A549 (cell line): ENCODE measurements around the gene IGLON5. TPM values are rescaled to one million over a fixed set of nuclear protein-coding genes. Genes with fewer than 3 reads are reported as not detected.

Experiments used
- ATAC-seq, 2 experiments: fragments of 200-7000 bp in 1 of 2; fragments of >200 bp in 1 of 2; cut with Nextera tagmentation in 1 of 2; cut with Tn5 transposase in 1 of 2; 3 replicates each; pipeline versions ENCODE4 v1.8.0 to v1.9.1; 2018 to 2020; ENCODE audit warnings: mild to moderate bottlenecking in 1 of 2, moderate library complexity in 1 of 2
- CTCF ChIA-PET: fragments of 300-600 bp; sonication (Branson Sonifier 250); formaldehyde crosslinking; extraction: SDS; loops from one replicate; lab custom pipeline; 2021; ENCODE audit warnings: antibody characterized with exemption, inconsistent platforms; lab: Yijun Ruan, JAX
- POLR2A ChIA-PET: fragments of 350-600 bp; formaldehyde crosslinking; extraction: SDS; loops from one replicate; lab custom pipeline; 2021; ENCODE audit warnings: antibody characterized with exemption, inconsistent platforms; lab: Yijun Ruan, JAX
- DNase-seq, 2 experiments: peaks; one replicate each; pipeline versions ENCODE4 v3.0.0 to v3.0.0-alpha.2; 2011 to 2016; ENCODE audit warnings: low read depth in 1 of 2, low spot score in 1 of 2
- FAIRE-seq: peaks from 2 replicates; lab custom pipeline; 2011; peaks lifted over from hg19 to GRCh38; lab: Jason Lieb, UNC
- H3K27ac ChIP-seq, 2 experiments: fragments of >200 bp; sonication (Bioruptor Twin); formaldehyde crosslinking; 3 replicates each; pipeline ENCODE4 v1.5.1; 2016 to 2017
- H3K4me1 ChIP-seq: fragments of >200 bp; sonication (Bioruptor Twin); formaldehyde crosslinking; 3 replicates; pipeline ENCODE4 v1.6.1; 2016
- H3K4me2 ChIP-seq: fragments of >200 bp; sonication (Bioruptor Twin); formaldehyde crosslinking; 3 replicates; pipeline ENCODE4 v1.6.1; 2016
- H3K4me3 ChIP-seq: fragments of >200 bp; sonication (Bioruptor Twin); formaldehyde crosslinking; 3 replicates; pipeline ENCODE4 v1.5.1; 2016
- H3K9me3 ChIP-seq: fragments of >200 bp; sonication (Bioruptor Twin); formaldehyde crosslinking; 3 replicates; pipeline ENCODE4 v1.6.1; 2016
- ATOH8 ChIP-seq: fragments of 250-450 bp; sonication (Bioruptor Pico); IDR thresholded peaks from 2 replicates; pipeline ENCODE4 v1.5.0; 2020; ENCODE audit warnings: low read depth, mild to moderate bottlenecking, moderate library complexity
- BHLHE40 ChIP-seq: IDR thresholded peaks from 2 replicates; pipeline ENCODE4 v1.6.1; 2012; ENCODE audit warnings: low read depth, low read length, inconsistent platforms
- CBX8 ChIP-seq: fragments of 200-600 bp; sonication (generic); IDR thresholded peaks from 2 replicates; pipeline ENCODE4 v1.6.1; 2016
- CTCF ChIP-seq: fragments of >200 bp; sonication (Bioruptor Twin); formaldehyde crosslinking; IDR thresholded peaks from 3 replicates; pipeline ENCODE4 v1.5.1; 2016
- E2F6 ChIP-seq: IDR thresholded peaks from 2 replicates; pipeline ENCODE4 v1.6.1; 2012; ENCODE audit warnings: low read depth, borderline replicate concordance
- FOSL2 ChIP-seq, 2 experiments: fragments of 450-650 bp in 1 of 2; fragments of >200 bp in 1 of 2; sonication (Bioruptor Twin) in 1 of 2; formaldehyde crosslinking; IDR thresholded peaks; 2 replicates each; pipeline versions ENCODE4 v1.5.0 to v1.6.1; 2016 to 2020; ENCODE audit warnings: mild to moderate bottlenecking in 1 of 2, moderate library complexity in 1 of 2
- HES2 ChIP-seq: fragments of >200 bp; sonication (Bioruptor Twin); formaldehyde crosslinking; IDR thresholded peaks from 2 replicates; pipeline ENCODE4 v1.6.1; 2016
- HMGXB4 ChIP-seq: fragments of 250-450 bp; sonication (Bioruptor Pico); IDR thresholded peaks from 2 replicates; pipeline ENCODE4 v1.5.0; 2021; ENCODE audit warnings: mild to moderate bottlenecking, moderate library complexity, borderline replicate concordance
- HOXB13 ChIP-seq: fragments of 250-450 bp; sonication (Bioruptor Pico); IDR thresholded peaks from 2 replicates; pipeline ENCODE4 v1.5.0; 2020; ENCODE audit warnings: low read depth, mild to moderate bottlenecking, moderate library complexity
- HOXB5 ChIP-seq: fragments of 250-450 bp; sonication (Bioruptor Pico); IDR thresholded peaks from 2 replicates; pipeline ENCODE4 v1.5.0; 2020; ENCODE audit warnings: mild to moderate bottlenecking, moderate library complexity
- JUN ChIP-seq, 2 experiments: fragments of >200 bp; sonication (Bioruptor Twin); formaldehyde crosslinking; IDR thresholded peaks; 2 replicates in 1 of 2; 3 replicates in 1 of 2; pipeline ENCODE4 v1.6.1; 2016 to 2017
- KDM5A ChIP-seq: fragments of 200-600 bp; sonication (generic); IDR thresholded peaks from 2 replicates; pipeline ENCODE4 v1.6.1; 2016; ENCODE audit warnings: antibody characterized with exemption, mild to moderate bottlenecking
- MAX ChIP-seq: IDR thresholded peaks from 2 replicates; pipeline ENCODE4 v1.6.1; 2012
- MYC ChIP-seq: IDR thresholded peaks from 2 replicates; pipeline ENCODE4 v1.6.1; 2012; ENCODE audit warnings: mild to moderate bottlenecking, inconsistent platforms, low read length, improper control_type of control experiment, borderline replicate concordance
- NFE2L2 ChIP-seq: fragments of 150-350 bp; conservative IDR thresholded peaks from 2 replicates; pipeline ENCODE4 v1.6.1; 2014; ENCODE audit warnings: low read length
- NR3C1 ChIP-seq: fragments of >200 bp; sonication (Bioruptor Twin); formaldehyde crosslinking; IDR thresholded peaks from 3 replicates; pipeline ENCODE4 v1.6.1; 2017
- POLR2A ChIP-seq: IDR thresholded peaks from 2 replicates; pipeline ENCODE4 v1.6.1; 2012; ENCODE audit warnings: mild to moderate bottlenecking, low read length
- RAD21 ChIP-seq, 2 experiments: fragments of >200 bp in 1 of 2; sonication (Bioruptor Twin) in 1 of 2; formaldehyde crosslinking in 1 of 2; IDR thresholded peaks in 1 of 2; conservative IDR thresholded peaks in 1 of 2; 2 replicates in 1 of 2; 3 replicates in 1 of 2; pipeline ENCODE4 v1.6.1; 2012 to 2018; ENCODE audit warnings: inconsistent platforms in 1 of 2
- SMC3 ChIP-seq: fragments of >200 bp; sonication (Bioruptor Twin); formaldehyde crosslinking; IDR thresholded peaks from 3 replicates; pipeline ENCODE4 v1.6.1; 2018; ENCODE audit warnings: inconsistent platforms
- TFCP2L1 ChIP-seq: fragments of 250-450 bp; sonication (Bioruptor Pico); IDR thresholded peaks from 2 replicates; pipeline ENCODE4 v1.5.0; 2021; ENCODE audit warnings: mild to moderate bottlenecking
- WGBS: methylation state at CpG from one replicate; pipeline ENCODE4 v1.1.6; 2017; ENCODE audit errors: missing lambda C conversion rate; 5-methylcytosine and 5-hydroxymethylcytosine counted together
- polyA plus RNA-seq, 4 experiments: library from polyadenylated mRNA; depleted of rRNA in 3 of 4; stranded (reverse); fragments of >200 nt; fragmentation: RNase III in 1 of 4; extraction: RNeasy Plus Mini Kit Qiagen cat#74134 plus additional on column Dnase treatment in 1 of 4; gene quantifications; 2 replicates in 3 of 4; 3 replicates in 1 of 4; pipeline ENCODE4 v1.2.3, GENCODE V29; 2011 to 2017

Gene IGLON5
- polyA plus RNA-seq, 2 of the 4 experiments (the other 2 are of a cell fraction) = 0.04 to 0.06 TPM

GRCh38 chr19:51338563-51339312, 27.3 kb downstream of the IGLON5 start:
- Histone ChIP-seq H3K4me1 (peaks cover 32% of the 10 kb centered on the region), H3K4me2 (peak overlapping the region; percentile 92)
- CTCF ChIA-PET = interaction anchor here (0.6 to 5.0 kb wide), 33 partner anchors 9 to 439 kb away, joined by 3 to 46 read pairs (median 4); partner anchors contain the start of genes CLDND2, ETFB, NKG7 and SIGLEC10
- no peak for TF ChIP-seq FOSL2 (IDR thresholded peaks at IDR 0.05)
- 0 out of 2 replicates have a peak, but pooled peaks have one; percentile 4 for TF ChIP-seq FOSL2 (CRISPR knock-in tag; IDR thresholded peaks at IDR 0.05)
- TF ChIP-seq HMGXB4 (CRISPR knock-in tag) = no peak
- TF ChIP-seq CBX8 = no peak
- TF ChIP-seq JUN (IDR thresholded peaks at IDR 0.05) = peak in 1 of 2 experiments; percentile 54; a peak in 1 of 5 replicates
- peak; percentile 80 to 95 for TF ChIP-seq RAD21 (conservative IDR thresholded peaks at IDR 0.05 in 1 of 2, IDR thresholded peaks at IDR 0.05 in 1 of 2)
- peak; percentile 25; the same call in 1 of the 2 replicates for TF ChIP-seq POLR2A
- TF ChIP-seq HES2 = no peak
- peak; percentile 79 for TF ChIP-seq MAX
- TF ChIP-seq E2F6 = peak; percentile 56; the same call in 1 of the 2 replicates
- no peak for TF ChIP-seq HOXB13 (CRISPR knock-in tag)
- TF ChIP-seq NR3C1 = no peak
- TF ChIP-seq SMC3 = peak; percentile 98
- TF ChIP-seq ATOH8 (CRISPR knock-in tag) = no peak
- no peak for TF ChIP-seq NFE2L2
- TF ChIP-seq MYC = 0 out of 2 replicates have a peak, but pooled peaks have one; percentile 44
- TF ChIP-seq KDM5A = peak; percentile 47; the same call in 1 of the 2 replicates
- TF ChIP-seq BHLHE40 = no peak
- TF ChIP-seq CTCF = peak; percentile 97
- TF ChIP-seq, all 56 proteins: peak for 10
- DNase-seq (peak; percentile 88 to 91), FAIRE-seq (no peak), ATAC-seq (peak; percentile 79 to 88)
- H3K9me3 ChIP-seq = no peaks in the 10 kb centered on the region
- 5% methylated on average over 29 of the region's 43 CpGs for WGBS
- POLR2A ChIA-PET = interaction anchor here (1.0 to 2.7 kb wide), 8 partner anchors 10 to 103 kb away, joined by 3 to 59 read pairs (median 14); partner anchors contain the start of gene ETFB
- H3K4me3 ChIP-seq = peak overlapping the region; percentile 64
- peak overlapping the region; percentile 84 to 90 for H3K27ac ChIP-seq

- FAIRE-seq = no peak
- Histone ChIP-seq H3K4me3 (peak overlapping the region; percentile 64), H3K4me1 (peaks cover 32% of the 10 kb centered on the region), H3K27ac (peak overlapping the region; percentile 84 to 90), H3K9me3 (no peaks in the 10 kb centered on the region), H3K4me2 (peak overlapping the region; percentile 92)
- TF ChIP-seq TFCP2L1 (CRISPR knock-in tag) (0 out of 2 replicates have a peak, but pooled peaks have one; percentile 24), HOXB5 (CRISPR knock-in tag) (no peak)
- peak; percentile 32 to 41 for ATAC-seq
- ChIA-PET POLR2A (interaction anchor here (0.5 to 2.7 kb wide), 32 partner anchors 11 to 850 kb away, joined by 3 to 59 read pairs (median 4); partner anchors contain the start of genes ETFB, LIM2 and ZNF175), CTCF (interaction anchor here (1.0 to 5.0 kb wide), 14 partner anchors 10 to 322 kb away, joined by 3 to 46 read pairs (median 4); partner anchors contain the start of genes CLDND2, ETFB and NKG7)
- DNase-seq = peak in 1 of 2 experiments; percentile 55
- WGBS = under 1% methylated on average over 10 of the region's 10 CpGs
These were observed 27.9 kb downstream of the IGLON5 start for GRCh38 chr19:51339313-51339686.
